Smooth muscle cell of the brain vasculature (primary cell): Measurements from ENCODE around the gene HDAC6.
"Not testable (repeated sequence)": the region's sequence is repeated elsewhere in the genome, so short reads cannot be mapped to it uniquely, and the experiment has no call there.

ENCODE experiments used
- DNase-seq: peaks from one replicate; pipeline ENCODE4 v3.0.0-alpha.2; 2012; ENCODE audit warnings: low read depth, low spot score

HDAC6 gene

GRCh38 chrX:48824066-48824465 lies 22.2 kb downstream of the HDAC6 start:
- DNase-seq: no peak

DNA sequence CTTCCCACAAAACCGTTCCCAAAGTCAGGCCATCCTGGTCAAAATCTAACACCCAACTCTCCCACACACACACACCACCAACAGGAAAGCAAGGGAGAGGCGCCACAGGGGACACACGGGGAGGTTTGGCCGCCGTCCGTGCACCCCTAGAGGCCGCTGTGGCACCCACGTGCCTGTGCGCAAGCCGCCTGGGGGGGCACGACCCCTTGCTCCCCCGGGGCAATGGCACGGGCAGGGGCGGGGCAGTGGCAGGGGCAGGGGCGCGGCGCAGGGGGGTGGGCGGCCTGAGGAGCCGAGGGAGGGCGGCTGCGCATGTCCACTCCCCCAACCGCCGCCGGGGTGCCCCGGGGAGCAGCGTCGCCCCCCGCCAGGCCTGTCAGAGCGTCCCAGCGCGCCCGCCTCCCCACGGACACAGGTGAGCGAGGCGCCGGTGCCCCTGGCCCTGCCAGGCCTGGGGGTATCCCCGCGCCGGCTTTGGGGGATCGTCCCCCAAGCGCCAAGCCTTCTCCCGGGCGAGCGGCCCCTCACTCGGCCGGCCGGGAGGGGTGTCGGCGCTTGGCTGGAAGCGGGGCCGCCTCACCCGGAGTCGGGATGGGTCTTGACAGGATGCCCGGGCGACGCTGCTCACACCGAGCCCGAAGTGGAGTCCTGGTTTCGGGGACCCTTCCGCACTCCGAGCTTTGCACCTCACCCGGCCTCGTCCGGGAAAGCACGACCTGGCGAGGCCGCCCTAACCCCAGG lies 24.4 kb downstream of the HDAC6 start, which contains the start of gene ERAS:
Gene ERAS (plus strand): TSS at position 379 of the 741 bp plus-strand sequence. CDS start 2,611 bp downstream, outside the sequence.
- no peak for DNase-seq

DNA sequence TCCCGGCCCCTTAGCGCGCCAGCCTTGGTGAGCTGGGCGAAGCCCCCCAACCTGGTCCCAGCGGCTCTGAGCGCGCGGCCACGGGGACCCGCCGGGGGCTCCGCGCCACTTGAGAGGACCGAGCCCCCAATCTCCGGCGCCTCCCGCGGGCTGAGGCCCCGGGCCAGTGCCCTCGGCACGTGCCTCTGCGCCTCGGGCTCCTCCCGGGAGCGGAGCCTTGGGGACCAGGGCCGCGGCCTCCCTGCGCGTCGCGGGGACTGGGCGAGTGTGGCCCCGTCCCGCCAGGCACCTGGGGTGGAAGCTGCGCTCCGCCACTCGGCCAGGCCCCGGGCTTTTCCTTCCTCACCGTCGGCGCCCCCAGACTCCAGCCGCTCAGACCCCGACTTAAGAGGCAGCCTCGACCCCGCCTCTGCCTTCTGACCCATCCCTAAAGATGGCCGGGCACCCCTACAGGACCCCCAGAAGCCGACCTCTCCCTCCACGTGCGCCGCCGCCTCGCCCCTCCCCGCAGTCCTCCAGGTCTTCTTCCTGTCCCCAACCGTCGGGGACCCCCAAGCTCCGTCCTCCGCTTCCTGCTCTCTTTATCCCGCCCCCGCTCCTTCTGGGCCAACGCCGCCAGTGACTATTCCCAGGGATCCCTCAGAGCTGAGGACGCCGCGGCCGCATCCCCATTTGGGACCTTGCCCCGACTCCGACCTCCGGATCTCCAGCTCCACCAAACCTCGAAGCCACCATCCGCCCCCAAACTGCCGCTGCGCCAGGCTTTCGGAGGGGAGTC lies 25.2 kb downstream of the HDAC6 start:
- DNase-seq: no peak

DNA sequence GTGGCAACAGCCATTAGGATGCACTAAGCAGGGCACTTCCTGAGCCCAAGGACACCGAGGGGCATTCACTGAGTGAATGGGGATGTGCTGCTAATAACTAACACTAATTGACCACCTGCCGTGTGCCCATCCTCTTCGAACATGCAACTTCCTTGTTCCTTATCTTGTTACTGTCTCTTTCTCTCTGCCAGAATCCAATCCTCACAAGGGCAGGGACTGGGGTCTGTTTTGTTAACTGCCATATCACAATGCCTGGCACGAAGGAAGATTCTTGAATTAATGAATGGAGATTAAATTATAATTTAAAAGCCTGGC lies 25.7 kb downstream of the HDAC6 start:
- DNase-seq: no peak

DNA sequence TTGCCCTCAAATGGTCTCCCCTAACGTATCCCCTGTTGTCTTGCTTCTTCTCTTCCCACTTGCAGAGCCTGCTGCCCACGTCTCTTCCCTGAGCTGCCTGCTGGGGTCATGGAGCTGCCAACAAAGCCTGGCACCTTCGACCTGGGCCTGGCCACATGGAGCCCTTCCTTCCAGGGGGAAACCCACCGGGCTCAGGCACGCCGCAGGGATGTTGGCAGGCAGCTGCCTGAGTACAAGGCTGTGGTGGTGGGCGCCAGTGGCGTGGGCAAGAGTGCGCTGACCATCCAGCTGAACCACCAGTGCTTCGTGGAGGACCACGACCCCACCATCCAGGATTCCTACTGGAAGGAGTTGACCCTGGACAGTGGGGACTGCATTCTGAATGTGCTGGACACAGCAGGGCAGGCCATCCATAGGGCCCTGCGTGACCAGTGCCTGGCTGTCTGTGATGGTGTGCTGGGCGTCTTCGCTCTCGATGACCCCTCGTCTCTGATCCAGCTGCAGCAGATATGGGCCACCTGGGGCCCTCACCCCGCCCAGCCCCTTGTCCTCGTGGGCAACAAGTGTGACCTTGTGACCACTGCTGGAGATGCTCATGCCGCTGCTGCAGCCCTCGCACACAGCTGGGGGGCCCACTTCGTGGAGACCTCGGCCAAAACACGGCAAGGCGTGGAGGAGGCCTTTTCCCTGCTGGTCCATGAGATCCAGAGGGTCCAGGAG lies 27.3 kb downstream of the HDAC6 start:
- no peak for DNase-seq

DNA sequence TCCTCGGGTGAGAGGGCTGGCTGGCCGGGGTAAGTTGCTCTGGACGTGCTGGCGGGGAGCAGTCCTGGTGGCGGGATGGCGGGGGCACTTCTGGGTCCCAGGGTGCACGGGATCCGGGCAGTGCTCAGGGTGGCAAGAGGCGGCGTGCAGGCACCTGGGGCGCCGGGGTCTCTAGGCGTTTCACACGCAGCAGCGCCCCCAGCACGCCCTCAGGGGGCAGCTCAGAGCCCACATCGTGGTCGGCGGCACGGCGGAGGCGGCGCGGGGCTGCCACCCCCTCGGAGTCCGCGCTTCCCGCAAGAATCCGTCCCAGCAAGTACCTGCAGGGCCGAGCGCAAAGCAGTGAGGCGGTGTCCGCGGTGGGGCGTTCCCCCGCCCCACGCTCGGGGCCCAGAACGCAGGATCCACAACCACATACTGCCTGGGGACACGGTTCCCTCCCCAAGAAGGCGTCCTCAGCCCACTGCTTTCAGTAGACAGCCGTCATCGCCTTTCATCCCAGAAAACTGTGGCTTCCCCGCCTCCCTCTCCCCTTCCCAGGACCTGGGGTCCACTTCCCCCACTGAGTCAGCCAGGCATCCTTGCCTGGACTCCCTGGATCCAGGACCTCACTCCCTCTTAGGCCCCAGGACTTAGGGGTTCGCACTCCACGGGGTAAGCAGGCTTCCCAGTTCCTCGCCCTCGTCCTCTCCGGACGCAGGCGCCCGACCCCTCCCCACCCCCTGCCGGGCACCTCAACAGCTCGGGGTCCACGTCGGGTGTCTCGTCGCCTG lies 29.5 kb downstream of the HDAC6 start:
- no peak for DNase-seq

DNA sequence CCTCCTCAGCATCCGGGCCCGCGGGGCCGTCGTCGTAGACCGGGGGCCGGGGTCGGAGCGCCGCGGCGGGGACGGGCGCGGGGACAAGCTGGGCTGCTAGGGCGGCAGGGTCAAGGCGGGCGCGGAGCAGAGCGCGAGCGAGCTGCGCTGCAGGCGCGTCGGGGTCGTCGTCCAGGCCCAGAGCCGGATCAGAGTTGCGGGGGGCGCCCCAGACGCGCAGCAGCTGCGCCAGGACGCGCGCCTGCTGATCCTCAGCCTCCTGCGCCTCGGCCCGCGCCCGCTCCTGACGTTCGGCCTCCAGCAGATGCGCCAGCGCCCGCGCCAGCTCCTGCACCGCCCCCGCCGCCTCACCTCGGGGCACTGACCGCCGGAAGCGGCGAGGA lies 30.0 kb downstream of the HDAC6 start:
- no peak for DNase-seq

GRCh38 chrX:48833542-48834138 lies 31.8 kb downstream of the HDAC6 start:
- no peak for DNase-seq

- no peak for DNase-seq
These were observed 32.5 kb downstream of the HDAC6 start for GRCh38 chrX:48834383-48834709.

DNA sequence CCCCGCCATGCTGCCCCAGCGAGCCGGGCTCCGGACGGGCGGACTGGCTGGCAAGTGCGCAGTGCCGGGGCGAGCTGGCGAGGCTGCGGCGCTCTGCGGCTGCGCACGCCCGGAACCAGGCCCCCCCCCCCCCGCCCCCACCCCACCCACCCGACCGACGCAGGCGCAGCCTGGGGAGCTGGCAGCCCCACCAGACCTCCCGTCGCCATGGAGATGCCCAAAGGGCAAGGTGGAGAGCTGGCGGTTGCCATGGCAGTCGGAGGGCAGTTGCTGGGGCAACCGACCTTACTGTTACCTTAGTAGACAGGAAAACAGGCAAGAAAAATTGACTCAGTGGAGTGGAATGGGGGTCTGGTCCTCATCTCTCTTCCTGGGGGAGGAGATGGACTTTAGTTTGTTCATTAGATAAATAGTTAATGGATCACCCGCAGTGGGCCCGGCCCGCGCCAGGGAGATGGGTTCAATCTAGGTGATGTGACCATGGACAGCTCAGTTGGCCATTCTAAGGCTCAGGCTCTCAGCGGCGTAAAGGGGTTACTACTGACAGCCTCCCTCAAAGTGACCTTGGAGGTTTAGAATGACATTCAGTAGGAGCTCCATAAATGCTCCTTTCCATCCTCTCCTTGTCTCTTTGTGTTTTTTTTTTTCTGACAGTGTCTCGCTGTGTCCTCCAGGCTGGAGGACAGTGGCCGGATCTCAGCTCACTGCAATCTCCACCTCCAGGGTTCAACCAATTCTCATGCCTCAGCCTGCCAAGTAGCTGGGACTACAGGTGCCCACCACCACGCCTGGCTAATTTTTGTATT lies 33.9 kb downstream of the HDAC6 start, which contains the start of gene PCSK1N:
Gene PCSK1N (minus strand): TSS at position 87 of the 806 bp plus-strand sequence. CDS start 78 bp downstream, at position 9.
- no peak for DNase-seq

DNA sequence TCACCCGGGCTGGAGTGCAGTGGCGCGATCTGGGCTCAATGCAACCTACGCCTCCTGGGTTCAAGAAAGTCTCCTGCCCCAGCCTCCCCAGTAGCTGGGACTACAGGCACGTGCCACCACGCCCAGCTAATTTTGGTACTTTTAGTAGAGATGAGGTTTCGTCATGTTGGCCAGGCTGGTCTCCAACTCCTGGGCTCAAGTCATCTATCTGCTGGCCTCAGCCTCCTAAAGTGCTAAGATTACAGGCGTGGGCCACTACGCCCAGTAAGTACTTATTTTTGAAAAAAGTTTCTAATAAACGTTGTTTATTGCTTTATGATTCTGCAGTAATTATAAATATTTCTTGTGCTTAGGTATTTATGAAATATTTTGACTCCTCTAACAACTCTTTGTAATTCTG lies 37.8 kb downstream of the HDAC6 start:
- no peak for DNase-seq

- DNase-seq: no peak
These were observed 47.0 kb downstream of the HDAC6 start for GRCh38 chrX:48848847-48849246.

GRCh38 chrX:48852857-48853256 lies 51.0 kb downstream of the HDAC6 start:
- DNase-seq: no peak

DNA sequence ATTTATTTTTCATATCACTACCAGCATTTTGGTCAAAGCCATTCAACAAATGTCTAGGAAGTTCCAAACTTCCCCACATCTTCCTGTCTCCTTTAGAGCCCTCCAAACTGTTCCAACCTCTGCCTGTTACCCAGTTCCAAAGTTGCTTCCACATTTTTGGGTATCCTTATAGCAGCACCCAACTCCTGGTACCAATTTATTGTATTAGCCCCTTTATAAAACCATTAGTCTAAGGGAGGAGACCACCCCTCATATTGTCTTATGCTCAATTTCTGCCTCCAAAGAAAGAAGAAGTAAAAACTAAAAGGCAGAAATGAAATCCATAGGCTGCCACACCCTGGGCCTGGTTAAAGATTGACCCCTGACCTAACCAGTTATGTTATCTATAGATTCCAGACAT lies 51.6 kb downstream of the HDAC6 start:
- not testable (repeated sequence) for DNase-seq

- DNase-seq: not testable (repeated sequence)
These were observed 52.4 kb downstream of the HDAC6 start for GRCh38 chrX:48854121-48854804.

DNA sequence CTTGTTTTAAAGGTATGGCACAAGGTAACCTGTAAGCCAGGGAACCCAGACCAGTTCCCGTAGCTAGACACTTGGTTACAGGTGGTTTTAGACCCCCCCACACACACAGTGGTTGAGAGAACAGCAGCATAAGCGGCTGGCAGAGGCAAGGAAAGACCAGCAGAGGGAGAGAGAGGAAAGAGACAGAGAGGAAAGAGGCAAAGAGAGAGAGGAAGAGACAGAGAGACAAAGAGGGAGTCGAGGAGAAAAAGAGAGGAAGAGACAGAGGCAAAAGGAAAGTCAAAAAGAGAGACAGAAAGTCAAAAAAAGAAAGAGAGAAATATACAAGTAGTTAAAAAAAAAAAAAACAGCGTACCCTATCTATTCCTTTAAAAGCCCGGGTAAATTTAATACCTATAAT lies 53.0 kb downstream of the HDAC6 start:
- no peak for DNase-seq

GRCh38 chrX:48864210-48864609 lies 62.3 kb downstream of the HDAC6 start:
- no peak for DNase-seq

DNA sequence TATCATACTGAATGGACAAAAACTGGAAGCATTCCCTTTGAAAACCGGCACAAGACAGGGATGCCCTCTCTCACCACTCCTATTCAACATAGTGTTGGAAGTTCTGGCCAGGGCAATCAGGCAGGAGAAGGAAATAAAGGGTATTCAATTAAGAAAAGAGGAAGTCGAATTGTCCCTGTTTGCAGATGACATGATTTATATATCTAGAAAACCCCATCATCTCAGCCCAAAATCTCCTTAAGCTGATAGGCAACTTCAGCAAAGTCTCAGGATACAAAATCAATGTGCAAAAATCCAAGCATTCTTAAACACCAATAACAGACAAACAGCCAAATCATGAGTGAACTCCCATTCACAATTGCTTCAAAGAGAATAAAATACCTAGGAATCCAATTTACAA lies 70.2 kb downstream of the HDAC6 start:
- DNase-seq: not testable (repeated sequence)
